Measurements from ENCODE around the gene CRYBB3.

The CRYBB3 gene

DNA sequence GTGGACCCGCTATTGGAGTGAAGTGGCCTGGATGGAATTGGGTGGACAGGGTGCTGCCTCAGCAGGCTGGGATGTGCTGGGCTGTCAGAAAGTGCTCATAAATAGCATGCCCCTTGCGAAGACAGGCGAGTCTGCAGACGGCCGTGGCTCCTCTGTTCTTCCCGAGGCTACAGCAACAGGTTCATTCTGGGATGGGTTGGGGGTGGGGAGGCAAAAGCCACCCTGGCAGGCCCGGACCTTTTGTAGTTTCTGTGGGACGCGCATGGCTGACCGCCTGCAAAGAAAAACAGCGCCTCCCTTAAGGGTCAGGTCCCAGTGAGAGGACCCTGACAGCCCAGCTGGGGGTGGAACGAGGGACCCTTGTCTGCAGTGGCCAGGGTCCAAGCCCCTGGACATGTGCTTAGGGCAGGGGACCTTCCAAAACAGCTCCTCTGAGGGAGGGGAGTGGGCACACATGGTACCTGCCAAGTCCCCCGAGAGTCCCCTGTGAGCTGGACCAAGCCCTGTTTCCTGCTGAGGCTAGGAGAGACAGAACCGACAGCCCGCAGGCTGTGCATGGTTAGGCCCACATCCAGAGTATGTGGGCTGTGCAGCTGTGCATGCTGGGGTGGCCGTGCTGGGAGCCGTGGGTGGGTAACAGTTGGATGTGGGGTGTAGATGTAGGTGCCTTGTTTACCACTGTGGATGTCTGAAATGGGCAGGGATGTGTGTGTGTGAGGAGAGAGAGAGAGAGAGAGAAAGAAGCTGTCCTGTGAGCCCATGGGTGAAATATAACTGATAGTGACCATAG, at the start of gene CRYBB3:
Gene CRYBB3 (plus strand): TSS at position 128 of the 790 bp plus-strand sequence. CDS start 1,539 bp downstream, outside the sequence.
- no peak for FAIRE-seq

GRCh38 chr22:25153961-25154666, 45.5 kb upstream of the CRYBB3 start:
- FAIRE-seq, result no peak

GRCh38 chr22:25154667-25154999, 45.0 kb upstream of the CRYBB3 start:
- FAIRE-seq, result no peak

DNA sequence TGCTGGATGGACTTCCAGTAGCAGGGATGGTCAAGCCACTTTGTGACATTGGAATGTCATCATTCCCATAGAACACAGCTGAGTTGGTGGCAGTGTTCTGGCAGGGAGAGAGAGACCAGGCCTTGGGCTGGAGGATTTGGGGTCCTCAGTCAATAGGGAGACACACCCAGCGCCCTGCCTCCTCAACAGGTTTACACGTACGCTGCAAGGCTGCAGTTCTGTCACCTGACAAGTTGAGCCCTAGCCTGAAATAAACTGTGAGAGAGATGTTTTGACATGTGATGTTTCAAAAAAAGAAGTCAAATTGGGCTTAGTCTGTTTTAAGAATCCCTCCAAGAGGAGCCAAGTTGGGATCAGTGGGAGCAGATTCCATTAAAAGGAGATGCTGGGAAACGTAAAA, 42.9 kb upstream of the CRYBB3 start:
- no peak for FAIRE-seq

DNA sequence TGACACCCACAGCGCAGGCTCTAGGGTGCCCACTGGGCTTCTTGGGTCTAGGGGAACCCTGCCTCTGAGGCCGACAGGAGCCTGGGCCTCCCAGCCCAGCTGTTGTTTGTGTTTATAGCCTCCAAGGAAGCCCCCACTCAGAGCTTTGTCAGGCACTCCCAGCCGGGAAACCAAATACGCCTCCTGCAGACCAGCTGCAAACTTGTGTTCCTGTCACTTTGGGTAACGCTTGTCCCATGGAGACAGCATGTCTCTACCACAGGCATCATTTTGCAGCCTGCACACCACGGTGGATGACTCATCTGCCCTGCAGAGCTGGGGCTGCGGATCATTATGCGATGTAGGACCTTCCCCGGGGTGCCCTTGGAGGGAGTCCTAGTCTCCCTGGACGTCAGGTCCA, 40.6 kb upstream of the CRYBB3 start:
- no peak for FAIRE-seq

DNA sequence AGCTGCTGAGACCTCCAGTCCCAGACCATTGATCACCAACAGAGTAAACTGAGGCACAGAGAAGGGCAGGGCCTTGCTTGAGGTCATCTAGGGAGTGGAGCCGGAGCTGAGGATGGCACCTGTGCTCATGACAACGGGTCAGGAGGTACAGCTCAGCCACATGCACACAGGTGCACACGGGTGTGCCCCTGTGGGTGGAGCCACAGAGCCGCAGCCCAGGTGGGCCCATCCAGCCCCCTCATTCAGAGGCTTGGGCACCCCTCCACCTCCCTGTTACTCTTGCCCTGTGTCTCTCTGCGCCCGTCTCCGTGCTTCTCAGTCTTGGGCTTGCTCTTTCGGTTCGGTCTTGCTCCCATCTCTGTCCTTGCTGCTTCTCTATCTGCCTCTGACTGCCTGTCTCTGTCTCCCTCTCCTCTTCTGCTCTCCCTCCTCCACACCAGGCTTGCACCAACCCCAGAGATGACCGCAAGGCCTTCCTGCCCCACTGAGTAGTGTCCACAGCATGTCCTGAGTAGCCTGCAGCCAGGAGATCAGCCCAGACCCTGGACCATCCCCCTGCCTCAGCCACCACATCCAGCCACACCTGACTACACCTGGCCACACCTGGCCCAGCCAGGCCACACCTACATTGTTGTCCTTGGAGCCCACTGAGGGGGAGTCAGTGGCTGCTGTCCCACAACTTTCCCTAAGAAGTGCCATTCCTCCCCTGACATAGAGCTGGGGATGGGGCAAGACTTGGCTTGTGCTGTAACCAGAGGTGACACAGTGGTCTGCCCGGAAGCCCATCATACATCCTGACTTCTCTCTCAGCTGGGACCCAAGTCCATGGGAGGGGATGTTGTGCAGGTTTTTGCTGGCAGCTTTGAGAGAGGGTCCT, 39.3 kb upstream of the CRYBB3 start:
- FAIRE-seq, result no peak

DNA sequence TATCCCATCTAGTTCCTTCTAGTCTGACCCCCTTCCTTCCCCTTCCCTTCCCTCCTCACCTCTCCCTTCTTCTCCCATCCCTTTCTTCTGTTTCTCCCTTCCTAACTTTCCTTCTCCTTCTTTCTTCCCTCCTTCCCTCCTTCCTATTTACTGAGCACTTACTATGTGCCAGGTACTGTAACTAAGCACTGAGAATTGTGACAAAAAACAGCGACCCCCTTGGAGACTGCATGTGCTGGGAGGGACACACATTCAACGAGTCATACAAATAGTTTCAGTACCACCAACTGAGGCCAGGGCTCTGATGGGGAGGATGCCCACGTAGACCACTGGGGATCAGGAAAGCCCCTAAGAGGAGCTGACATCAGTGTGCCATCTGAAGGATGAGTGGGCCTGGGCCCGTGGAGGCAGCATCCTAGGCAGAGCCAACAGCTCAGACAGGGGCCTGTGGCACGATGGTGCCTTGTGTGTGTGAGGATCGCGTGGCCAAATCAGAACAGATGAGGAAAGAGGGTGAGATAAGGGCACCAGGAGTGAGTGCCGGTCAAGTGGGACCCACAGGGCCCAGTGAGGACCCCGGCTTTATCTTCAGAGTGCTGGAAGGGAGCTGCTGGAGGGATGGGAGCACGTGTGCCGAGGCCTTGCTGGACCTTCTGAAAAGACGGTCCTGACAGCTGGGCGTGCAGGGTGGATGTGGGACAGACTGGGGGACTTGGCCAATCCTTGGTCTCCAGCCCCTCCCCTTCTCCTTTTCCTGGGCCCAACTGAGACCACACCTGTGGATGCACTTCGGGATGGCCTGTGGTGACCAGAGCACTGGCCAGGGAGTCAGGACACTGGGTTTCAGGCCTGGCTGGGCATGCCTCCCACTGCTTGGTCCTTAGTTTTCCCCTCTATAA, 38.4 kb upstream of the CRYBB3 start:
- no peak for FAIRE-seq

GRCh38 chr22:25161916-25162530, 37.6 kb upstream of the CRYBB3 start:
- no peak for FAIRE-seq

DNA sequence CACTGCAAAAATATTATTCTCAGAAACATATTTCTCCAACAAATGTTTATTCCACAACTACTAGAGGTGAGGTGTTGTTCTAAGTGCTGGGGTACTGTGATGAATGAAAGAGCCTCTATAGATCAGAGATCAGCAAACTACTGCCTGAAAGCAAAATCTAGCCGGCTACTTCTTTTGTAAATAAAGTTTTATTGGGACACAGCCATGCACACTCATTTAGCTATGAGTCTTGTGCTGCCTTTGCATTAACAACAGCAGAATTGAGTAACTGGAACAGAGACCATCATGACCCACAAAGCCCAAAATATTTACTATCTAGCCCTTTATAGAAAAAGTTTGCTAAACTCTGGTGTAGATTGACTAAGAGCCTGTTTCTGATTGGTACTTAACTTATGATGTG, 37.1 kb upstream of the CRYBB3 start:
- no peak for FAIRE-seq

DNA sequence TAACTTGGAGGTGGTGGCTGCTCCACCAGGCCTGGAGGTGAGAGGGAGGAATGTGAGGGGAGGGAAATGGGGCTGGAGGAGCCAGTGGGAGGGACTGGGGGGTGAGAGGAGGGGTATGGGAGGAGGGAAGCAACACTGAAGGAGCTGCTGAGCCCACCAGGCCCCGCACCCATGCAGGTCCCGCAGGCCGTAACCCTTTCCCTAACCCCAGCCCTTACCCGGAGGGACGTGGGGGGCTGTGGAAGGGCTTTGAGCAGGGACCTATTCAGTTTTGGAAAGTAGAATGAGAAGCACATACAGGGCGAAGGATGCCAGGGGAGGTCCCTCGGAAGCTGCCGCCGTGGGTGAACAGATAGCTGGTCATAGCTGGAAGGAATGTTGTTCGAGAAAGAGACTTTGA, 33.9 kb upstream of the CRYBB3 start:
- no peak for FAIRE-seq

DNA sequence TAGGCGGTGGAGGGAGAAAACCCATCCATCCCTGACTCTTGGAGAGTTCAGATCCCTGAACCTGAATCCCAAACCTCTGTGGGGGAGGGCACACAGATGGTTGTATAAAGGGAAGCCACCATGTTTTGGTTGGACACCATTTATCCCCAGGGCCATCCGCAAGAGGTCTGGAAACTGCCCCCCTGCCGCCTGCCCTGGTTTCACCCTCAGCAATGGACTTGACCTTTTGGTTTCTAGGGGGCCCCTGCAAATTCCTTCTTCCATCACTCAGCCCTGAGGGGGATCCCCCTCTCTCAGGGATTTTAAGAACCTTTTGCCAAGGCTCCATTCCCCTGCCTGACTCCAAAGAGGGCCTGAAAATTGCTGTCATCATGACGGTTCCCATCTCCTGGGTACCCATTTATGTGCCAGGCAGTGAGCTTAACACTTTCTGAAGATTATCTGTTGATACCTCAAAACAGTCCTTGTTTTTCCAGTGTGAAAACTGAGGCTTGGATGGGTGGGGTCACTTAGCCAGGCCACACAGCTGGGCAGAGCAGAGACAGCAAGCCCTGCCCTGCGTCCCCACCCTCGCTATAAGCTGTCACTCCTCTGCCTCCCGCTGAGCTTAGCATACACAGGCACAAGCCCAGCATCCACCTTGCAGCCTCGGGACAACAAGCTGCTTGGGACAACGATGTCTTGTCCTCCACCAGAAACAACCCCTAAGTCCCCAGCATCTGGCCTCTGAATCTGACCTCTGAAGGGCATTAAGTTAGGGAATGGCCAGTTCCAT, 33.2 kb upstream of the CRYBB3 start:
- FAIRE-seq, result no peak

DNA sequence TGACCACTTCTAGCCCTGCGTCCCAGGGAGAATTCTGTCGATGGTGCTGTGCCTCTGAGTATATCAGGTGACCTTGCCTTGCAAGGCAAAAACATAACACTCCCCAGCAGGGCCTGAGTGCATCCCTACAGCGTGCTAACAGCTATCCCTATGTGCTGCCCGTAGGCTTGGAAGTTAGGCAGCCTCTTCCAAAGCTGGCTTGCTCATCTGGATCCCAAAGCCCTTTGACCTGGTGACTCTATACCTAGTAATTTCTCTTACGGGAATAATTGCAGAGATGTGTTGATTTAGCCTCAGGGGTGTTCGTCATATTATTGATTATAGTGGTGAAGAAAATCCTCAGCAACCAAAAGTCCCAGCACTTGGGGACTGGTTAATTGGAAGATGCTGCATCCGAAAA, 32.6 kb upstream of the CRYBB3 start:
- no peak for FAIRE-seq

DNA sequence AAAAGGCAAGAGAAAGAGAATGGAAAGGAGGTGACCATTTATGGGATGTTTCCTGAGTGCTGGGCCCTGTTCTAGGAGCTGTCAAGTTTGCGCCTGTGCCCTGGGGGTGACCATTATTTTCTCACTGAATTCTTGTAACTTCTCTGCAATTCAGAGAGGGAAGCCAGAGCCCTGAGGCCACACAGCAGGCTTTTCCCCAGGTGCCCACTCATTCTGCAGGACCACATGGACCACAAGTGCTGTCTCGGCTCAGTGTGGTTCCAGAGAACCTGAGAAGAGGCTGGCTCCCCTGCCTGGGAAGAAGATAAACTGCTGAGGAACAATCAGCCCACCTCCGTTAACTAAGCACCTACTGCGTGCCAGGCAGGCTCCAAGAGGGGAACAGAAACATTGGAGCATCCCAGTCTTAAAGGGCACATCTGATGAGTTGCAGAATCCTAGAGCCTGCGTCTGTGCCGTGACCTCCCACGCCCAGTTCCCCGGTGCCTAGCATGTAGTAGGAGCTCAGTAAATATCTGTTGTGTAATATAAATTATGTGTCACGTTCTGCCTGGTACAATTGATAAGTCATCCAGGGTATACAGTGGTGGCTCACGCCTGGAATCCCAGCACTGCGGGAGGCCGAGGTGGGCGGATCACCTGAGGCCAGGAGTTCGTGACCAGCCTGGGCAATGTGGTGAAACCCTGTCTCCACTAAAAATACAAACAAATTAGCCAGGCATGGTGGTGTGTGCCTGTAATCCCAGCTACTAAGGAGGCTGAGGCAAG, 31.6 kb upstream of the CRYBB3 start:
- FAIRE-seq, result no peak

GRCh38 chr22:25169278-25170031, 30.2 kb upstream of the CRYBB3 start:
- no peak for FAIRE-seq

DNA sequence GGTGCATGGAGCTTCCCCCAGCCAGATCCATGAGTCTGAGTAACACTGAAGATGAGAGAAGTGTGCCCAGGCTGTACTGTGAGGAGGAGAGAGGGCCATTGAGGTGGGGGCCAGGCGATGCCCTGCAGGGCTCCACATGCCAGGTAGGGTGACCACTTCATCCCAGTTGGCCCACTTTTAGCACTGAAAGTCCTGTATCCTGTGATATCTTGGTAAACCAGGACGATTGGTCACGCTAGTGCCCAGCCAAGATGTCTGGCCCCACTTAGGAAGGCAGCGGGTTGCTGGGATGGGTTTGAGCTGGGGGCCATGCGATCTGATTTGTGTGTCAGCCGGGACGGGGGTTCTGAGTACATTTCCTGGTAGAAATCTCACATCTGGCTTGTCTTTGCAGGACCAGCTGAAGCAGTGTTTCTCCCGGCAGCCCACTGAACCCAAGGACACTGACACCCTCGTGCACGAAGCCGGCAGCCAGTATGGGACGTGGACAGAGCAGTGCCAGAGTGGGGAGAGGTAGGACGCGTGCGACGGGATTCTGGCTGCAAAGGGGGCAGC, 29.2 kb upstream of the CRYBB3 start:
- FAIRE-seq, result no peak

DNA sequence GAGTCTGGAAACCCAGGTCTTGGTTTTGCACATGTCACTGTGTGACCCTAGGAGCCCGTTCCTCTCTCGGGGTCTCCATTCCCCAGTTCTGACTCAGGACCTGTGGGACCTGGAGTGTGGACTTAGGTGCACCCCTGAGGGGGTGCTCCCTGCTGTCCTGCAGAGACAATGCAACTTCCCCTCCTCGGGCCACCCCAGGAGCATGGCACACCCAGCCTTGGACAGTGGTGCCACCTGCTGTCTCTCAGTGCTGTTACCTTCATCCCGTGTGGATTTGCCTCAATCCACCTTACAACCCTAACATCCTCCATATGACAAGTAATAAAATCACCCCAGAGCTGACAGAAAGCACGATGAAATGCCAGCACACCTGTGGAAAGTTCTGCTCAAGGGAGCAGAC, 27.5 kb upstream of the CRYBB3 start:
- FAIRE-seq, result no peak

GRCh38 chr22:25174156-25174887, 25.3 kb upstream of the CRYBB3 start:
- FAIRE-seq, result no peak

DNA sequence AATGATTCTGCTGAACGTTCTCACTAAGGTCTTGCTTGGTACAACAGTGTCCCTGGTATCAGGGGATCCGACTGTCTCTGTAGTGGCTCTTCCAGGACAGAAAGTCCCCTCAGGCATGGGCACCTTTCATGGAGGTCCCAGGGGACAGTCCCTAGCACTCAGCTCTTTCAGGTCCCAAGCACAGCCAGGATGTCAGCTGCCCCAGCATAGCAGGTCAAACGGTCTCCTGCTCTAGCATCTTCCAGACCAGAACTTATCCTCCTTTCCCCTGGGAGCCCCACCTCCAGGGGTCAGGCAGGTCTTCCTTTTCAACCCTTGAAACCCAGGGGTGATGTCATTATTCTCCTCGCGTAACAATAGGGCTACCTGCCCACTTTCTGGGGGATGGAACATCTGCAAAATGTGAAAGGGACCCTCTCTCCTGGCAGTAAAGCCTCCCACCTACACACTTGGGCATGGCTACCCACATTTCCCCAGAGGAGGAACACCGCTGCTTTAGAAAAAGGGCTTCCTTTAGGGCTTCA, 24.7 kb upstream of the CRYBB3 start:
- no peak for FAIRE-seq
